Tibial nerve (tissue), 4 donors: ENCODE measurements around the gene MAST1. TPM values are rescaled to one million over a fixed set of nuclear protein-coding genes. Genes with fewer than 3 reads are reported as not detected.

Source experiments
- DNase-seq, 2 donors: peaks; one replicate each; pipeline ENCODE4 v3.0.0-alpha.2; 2019; ENCODE audit warnings: low spot score in 2 of 2
- H3K27ac ChIP-seq, 4 donors: fragments of 200-600 bp; sonication (generic) in 3 of 4; one replicate each; pipeline ENCODE4 v1.5.1; 2017 to 2019; ENCODE audit warnings: mild to moderate bottlenecking in 1 of 4
- H3K27me3 ChIP-seq, 2 donors: fragments of 200-600 bp; sonication (generic) in 1 of 2; one replicate each; pipeline versions ENCODE4 v1.5.1 to v1.6.0; 2017 to 2019
- H3K36me3 ChIP-seq, 3 donors: fragments of 200-600 bp; sonication (generic); one replicate each; pipeline ENCODE4 v1.5.1; 2018 to 2019
- H3K4me1 ChIP-seq, 4 donors: fragments of 200-600 bp; sonication (generic) in 3 of 4; one replicate each; pipeline ENCODE4 v1.5.1; 2017 to 2019
- H3K4me3 ChIP-seq, 4 donors: fragments of 200-600 bp; sonication (generic) in 3 of 4; one replicate each; pipeline ENCODE4 v1.5.1; 2017 to 2019; ENCODE audit warnings: mild to moderate bottlenecking in 1 of 4, moderate library complexity in 1 of 4
- H3K9me3 ChIP-seq, 4 donors: fragments of 200-600 bp; sonication (generic) in 3 of 4; one replicate each; pipeline ENCODE4 v1.5.1; 2017 to 2019
- CTCF ChIP-seq, 5 experiments: fragments of 200-600 bp in 3 of 5; fragments of 450-650 bp in 2 of 5; sonication (generic) in 3 of 5; IDR thresholded peaks; one replicate each; pipeline ENCODE4 v1.5.1; 2016 to 2019; ENCODE audit warnings: antibody characterized with exemption in 5 of 5, mild to moderate bottlenecking in 3 of 5, moderate library complexity in 2 of 5
- EP300 ChIP-seq, 2 donors: sonication (generic); formaldehyde crosslinking; IDR thresholded peaks; one replicate each; pipeline ENCODE4 v1.6.1; 2017; ENCODE audit warnings: antibody characterized with exemption in 2 of 2, mild to moderate bottlenecking in 1 of 2
- POLR2A ChIP-seq, 2 donors: fragments of 450-650 bp; IDR thresholded peaks; one replicate each; pipeline ENCODE4 v1.6.1; 2017; ENCODE audit warnings: antibody characterized with exemption in 2 of 2, mild to moderate bottlenecking in 2 of 2, moderate library complexity in 2 of 2
- WGBS, 2 donors: methylation state at CpG; one replicate each; pipeline ENCODE4 v1.1.5; 2018; 5-methylcytosine and 5-hydroxymethylcytosine counted together
- total RNA-seq, 4 donors: library from RNA; depleted of rRNA; stranded (reverse); fragments of >200 nt; gene quantifications; one replicate each; pipeline ENCODE4 v1.1.0, GENCODE V29; 2016

The MAST1 gene
- total RNA-seq, 4 donors from 2014 or later: not detected

GRCh38 chr19:12868540-12869112 is 30.3 kb downstream of the MAST1 start:
- Histone ChIP-seq H3K9me3 (no peaks in the 10 kb centered on the region), H3K4me3 (no peak overlapping the region), H3K4me1 (peaks cover 0 to 11% (median 2%) of the 10 kb centered on the region in 4 donors), H3K36me3 (peaks cover 0 to 7% (median 0%) of the 10 kb centered on the region in 3 donors), H3K27ac (no peak overlapping the region), H3K27me3 (peaks cover 0 to 22% of the 10 kb centered on the region in 2 donors)
- TF ChIP-seq POLR2A (IDR thresholded peaks at IDR 0.05) (no peak), CTCF (IDR thresholded peaks at IDR 0.05) (no peak), EP300 (IDR thresholded peaks at IDR 0.05) (no peak)
- no peak for DNase-seq
- 93 to 94% methylated on average over 10 of the region's 10 CpGs for WGBS, 2 donors

DNA sequence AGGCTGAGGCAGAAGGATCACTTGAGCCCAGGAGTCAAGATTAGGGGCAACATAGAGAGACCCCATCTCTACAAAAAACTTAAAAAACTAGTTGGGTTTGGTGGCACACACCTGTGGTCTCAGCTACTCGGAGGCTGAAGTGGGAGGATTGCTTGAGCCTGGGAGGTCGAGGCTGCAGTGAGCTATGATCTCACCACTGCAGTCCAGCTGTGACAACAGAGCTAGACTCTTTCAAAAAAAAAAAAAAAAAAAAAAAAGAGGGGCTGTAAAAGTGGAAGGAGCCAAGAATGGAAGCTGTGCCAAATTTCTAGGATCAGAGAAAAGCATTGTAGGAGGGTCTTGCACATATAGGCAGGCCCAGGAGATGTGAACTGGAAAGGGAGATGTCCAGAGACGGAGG is 33.4 kb downstream of the MAST1 start:
- no peaks in the 10 kb centered on the region for H3K9me3 ChIP-seq
- TF ChIP-seq POLR2A (IDR thresholded peaks at IDR 0.05) (no peak), CTCF (IDR thresholded peaks at IDR 0.05) (no peak), EP300 (IDR thresholded peaks at IDR 0.05) (no peak)
- peaks cover 0 to 11% (median 2%) of the 10 kb centered on the region in 4 donors for H3K4me1 ChIP-seq
- peaks cover 0 to 17% of the 10 kb centered on the region in 2 donors for H3K27me3 ChIP-seq
- 49 to 62% methylated on average over 3 of the region's 3 CpGs for WGBS, 2 donors
- no peak overlapping the region for H3K27ac ChIP-seq
- H3K36me3 ChIP-seq: peaks cover 0 to 38% (median 6%) of the 10 kb centered on the region in 3 donors
- no peak overlapping the region for H3K4me3 ChIP-seq
- no peak for DNase-seq

DNA sequence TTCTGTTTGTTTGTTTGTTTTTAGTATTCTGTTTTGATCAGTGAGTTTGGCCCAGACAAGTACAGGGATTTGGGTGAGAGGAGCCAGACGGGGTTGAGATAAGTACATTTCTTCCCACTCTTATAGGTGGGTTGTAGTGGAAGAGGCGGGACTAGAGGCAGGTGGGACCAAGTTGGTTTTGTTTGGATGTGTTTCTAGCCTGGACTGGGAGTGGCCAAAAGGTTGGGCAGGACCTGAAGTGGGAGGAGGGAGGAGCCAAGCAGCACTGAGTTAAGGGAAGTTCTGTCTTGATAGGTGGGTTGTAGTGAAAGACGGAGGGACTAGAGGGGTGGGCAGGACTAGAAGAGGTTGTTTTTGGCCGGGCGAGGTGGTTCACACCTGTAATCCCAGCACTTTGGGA is 33.9 kb downstream of the MAST1 start:
- H3K9me3 ChIP-seq: no peaks in the 10 kb centered on the region
- peaks cover 0 to 14% of the 10 kb centered on the region in 2 donors for H3K27me3 ChIP-seq
- WGBS, 2 donors: 84 to 85% methylated on average over 5 of the region's 5 CpGs
- H3K4me1 ChIP-seq: peaks cover 0 to 8% (median 2%) of the 10 kb centered on the region in 4 donors
- peaks cover 0 to 43% (median 6%) of the 10 kb centered on the region in 3 donors for H3K36me3 ChIP-seq
- TF ChIP-seq EP300 (IDR thresholded peaks at IDR 0.05): no peak
- TF ChIP-seq POLR2A (IDR thresholded peaks at IDR 0.05): no peak
- TF ChIP-seq CTCF (IDR thresholded peaks at IDR 0.05): no peak
- H3K27ac ChIP-seq: no peak overlapping the region
- no peak for DNase-seq
- H3K4me3 ChIP-seq: no peak overlapping the region

DNA sequence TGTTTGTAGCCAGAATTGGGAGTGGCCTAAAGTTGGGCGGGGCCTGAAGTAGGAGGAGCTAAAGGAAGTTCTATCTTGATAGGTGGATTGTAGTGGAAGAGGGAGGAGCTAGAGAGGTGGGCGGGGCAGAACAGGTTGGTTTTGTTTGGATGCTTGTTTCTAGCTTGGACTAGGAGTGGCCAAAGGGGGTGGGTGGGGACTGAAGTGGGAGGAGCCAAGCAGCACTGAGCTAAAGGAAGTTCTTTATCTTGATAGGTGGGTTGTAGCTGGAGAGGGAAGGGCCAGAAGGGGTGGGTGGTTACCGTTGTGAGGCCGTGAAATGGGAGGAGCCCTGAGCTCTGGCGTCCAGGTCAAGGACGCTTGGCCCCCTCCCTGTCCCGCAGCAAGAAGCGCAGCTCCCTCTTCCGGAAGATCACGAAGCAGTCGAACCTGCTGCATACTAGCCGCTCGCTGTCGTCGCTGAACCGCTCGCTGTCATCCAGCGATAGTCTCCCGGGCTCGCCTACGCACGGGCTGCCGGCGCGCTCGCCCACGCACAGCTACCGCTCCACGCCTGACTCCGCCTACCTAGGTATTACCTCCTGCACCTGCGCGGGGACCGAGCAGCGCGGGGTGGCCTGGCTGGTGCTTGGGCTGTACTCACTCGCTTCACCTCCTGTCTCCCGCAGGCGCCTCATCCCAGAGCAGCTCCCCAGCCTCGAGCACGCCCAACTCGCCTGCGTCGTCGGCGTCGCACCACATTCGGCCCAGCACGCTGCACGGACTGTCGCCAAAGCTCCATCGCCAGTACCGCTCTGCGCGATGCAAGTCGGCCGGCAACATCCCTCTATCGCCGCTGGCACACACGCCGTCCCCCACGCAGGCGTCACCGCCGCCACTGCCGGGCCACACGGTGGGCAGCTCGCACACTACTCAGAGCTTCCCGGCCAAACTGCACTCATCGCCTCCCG is 34.9 kb downstream of the MAST1 start:
- H3K27ac ChIP-seq: no peak overlapping the region
- 61 to 66% methylated on average over 64 to 70 of the region's 70 CpGs for WGBS, 2 donors
- H3K4me3 ChIP-seq: no peak overlapping the region
- H3K9me3 ChIP-seq: no peaks in the 10 kb centered on the region
- H3K36me3 ChIP-seq: peaks cover 0 to 53% (median 12%) of the 10 kb centered on the region in 3 donors
- TF ChIP-seq CTCF (IDR thresholded peaks at IDR 0.05) (no peak), POLR2A (IDR thresholded peaks at IDR 0.05) (no peak), EP300 (IDR thresholded peaks at IDR 0.05) (no peak)
- DNase-seq: no peak
- no peaks in the 10 kb centered on the region for H3K4me1 ChIP-seq
- peaks cover 0 to 6% of the 10 kb centered on the region in 2 donors for H3K27me3 ChIP-seq
